Measurements from ENCODE around the gene YPEL2.
"Not testable (repeated sequence)": the region's sequence is repeated elsewhere in the genome, so short reads cannot be mapped to it uniquely, and the experiment has no call there.

YPEL2 gene

DNA sequence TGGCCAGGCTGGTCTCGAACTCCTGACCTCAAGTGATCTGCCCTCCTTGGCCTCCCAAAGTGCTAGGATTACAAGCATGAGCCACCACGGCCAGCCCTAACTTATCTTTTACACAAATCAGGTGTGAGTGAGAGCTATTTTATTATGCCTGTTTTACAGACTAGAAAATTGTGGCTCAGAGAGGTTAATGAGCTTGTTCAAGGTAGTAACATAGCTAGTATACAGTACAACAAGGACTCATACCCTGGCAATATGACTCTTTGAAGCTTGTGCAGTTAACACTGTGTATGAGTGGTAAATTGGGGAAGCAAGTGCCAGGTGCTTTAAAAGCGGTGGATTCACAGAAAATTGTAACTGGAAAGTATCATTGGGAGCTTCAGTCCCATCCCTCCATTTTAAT, 49.0 kb downstream of the YPEL2 start:
- DNase-seq = no peak

DNA sequence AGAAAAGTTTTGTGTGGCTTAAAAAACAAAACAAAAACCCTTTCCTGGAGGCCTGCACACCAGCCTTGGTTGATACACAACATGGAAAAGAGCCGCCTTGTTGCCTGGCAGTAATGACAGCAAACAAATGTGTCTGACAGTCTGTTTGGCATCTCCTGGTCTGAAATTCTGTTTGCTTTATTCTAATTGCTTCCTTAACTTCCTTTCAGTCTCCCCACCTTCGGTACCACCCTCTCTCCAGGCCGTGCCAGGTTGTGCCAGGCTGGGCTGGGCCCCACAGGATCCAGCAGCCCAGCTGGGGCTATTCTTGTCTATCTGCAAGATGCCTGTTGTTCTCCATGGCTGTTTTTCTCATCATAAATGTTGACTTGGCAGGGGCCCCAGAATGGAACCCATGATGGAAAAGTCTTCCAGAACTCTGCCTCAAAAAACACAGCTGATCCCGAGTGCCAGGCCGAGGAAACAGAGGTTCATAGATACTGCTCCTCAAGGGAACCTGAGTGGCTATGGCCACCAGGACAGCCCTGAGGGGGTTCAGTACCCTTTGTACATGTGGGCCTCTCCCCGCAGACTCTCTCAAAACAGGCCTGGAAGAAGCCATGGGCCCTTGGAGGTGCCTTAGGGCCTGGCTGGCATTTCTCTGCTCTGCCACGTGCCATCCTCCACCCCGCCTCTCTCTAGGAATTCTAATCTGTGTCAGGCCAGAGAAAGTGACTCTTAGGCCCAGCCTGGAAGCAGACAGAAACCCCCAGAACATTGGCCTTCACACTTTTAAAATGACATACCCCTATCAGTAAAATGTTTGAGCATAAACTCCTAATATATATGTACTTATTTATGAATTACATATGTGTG, 50.5 kb downstream of the YPEL2 start:
- DNase-seq = no peak

DNA sequence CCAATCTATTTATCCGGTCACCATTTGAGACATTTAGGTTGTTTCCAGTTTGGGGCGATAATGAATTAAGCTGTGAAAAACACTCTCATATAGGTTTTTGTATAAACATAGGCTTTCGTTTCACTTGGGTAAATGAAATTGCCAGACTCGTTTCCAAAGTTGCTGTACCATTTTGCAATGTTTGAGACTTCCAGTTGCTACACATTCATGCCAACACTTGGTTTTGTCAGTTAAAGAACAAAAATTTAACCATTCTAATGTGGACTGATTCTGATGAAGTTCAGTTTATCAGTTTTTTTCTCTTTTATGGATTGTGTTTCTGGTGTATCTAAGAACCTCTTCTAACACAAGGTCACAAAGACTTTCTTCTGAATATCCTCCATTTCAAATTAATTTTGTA, 52.4 kb downstream of the YPEL2 start:
- no peak for DNase-seq

DNA sequence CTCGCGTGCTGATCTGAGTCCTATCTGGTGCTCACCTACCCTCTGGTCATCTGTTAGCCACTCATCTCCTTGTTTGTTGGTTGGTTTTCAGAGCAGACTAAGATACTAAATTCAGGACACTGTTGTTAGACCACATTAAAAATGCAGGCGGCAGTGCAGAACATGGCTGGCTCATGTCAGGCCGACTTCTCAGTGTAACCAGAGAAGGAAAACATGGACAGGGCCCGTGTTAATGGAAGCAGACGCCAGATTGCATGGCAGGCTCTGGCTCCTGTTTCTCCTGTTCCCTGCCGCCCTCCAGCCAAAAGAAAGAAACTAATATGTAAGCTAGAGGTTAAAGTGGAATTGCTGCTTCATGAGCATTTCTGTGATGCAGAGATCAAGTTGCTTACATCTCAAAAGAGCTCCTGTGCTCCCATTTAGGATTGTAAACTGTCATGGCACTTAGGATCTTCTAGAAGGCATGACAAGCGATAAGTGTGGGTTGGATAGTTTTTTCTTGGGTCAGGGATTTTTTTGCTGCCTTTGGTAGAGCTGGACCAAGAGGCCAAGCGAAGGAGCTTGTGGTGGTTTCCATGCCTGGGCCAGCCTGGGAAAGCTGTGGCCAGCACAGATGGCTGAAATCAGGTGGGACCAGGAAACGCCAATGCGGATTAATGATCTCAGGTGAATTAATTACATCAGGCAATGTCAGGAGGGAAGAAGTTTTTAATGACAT, 56.1 kb downstream of the YPEL2 start:
- DNase-seq = no peak

DNA sequence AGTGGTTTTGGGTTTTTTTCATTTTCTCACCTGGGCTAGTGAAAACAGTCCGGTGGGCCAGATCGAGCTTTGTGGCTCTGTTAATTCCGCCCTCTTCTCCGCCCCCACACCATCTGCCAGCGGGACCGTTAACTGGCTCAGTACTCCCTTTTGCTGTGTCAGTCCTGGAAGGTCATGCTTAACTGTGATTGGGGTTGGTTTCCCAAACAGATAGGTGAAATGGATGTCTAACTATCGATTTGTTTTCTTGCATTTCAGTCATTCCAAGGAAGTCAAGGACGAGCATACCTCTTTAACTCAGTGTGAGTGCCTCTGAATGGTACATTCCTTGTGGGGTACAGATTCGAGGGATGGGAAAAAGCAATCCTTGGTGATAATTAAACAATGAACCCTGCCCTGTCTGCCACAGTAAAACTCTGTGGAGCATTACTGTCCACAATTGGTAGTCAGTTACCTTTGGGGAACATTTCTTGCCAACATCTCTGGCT, 56.7 kb downstream of the YPEL2 start:
- DNase-seq = no peak

DNA sequence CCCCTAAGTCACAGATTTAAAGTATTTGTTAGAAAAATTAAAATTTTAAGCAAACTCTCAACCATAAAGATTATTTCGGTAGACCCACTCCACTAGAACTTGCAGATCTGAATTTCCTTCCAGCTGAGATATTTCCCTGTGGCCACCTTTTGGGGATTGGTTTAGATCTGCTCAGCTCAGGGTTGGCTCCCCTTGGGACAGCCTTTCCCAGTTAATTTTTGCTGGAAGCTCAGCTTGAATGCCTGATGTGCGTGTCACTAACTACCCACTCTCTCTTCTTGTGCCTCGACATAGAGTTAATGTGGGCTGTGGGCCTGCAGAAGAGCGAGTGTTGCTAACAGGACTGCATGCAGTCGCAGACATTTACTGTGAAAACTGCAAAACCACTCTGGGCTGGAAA, 57.6 kb downstream of the YPEL2 start:
- no peak for DNase-seq

DNA sequence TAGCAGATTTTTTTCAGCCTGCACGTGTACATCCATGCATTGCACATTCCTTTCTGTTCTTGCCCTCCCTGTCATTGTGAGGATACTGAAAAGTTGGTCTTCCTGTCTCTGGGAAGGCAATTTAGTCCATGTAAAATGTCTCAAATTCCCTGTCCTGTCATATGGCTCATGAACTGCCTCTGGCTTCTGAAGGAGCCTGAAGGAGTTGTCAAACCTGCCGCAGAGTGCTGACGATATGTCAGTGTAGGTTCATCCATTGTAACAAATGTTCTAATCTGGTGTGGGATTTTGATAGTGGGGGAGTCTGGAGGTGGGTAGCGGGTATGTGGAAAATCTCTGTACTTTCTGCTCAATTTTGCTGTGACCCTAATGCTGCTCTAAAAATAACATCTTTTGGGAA, 59.6 kb downstream of the YPEL2 start:
- no peak for DNase-seq

DNA sequence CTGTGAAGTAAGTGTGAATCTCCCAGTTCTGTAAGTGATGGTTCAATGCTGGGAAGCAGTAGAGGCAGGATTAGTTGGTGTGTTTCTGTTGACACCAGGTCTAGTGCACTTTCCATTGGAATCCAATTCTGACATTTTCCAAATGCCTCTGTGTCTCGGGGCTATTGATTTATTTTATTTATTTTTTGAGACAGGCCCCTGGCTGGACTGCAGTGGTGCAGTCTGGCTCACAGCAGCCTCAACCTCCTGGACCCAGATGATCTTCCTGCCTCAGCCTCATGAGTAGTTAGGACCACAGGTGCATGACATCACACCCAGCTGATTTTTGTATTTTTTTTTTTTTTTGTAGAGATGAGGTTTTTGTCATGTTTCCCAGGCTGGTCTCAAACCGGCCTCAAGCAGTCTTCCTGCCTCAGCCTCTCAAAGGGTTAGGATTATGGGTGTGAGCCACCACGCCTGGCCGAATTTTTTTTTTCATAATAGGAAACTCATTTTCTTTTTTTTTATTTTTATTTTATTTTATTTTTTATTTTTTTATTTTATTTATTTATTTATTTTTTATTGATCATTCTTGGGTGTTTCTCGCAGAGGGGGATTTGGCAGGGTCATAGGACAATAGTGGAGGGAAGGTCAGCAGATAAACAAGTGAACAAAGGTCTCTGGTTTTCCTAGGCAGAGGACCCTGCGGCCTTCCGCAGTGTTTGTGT, 61.7 kb downstream of the YPEL2 start:
- no peak for DNase-seq

DNA sequence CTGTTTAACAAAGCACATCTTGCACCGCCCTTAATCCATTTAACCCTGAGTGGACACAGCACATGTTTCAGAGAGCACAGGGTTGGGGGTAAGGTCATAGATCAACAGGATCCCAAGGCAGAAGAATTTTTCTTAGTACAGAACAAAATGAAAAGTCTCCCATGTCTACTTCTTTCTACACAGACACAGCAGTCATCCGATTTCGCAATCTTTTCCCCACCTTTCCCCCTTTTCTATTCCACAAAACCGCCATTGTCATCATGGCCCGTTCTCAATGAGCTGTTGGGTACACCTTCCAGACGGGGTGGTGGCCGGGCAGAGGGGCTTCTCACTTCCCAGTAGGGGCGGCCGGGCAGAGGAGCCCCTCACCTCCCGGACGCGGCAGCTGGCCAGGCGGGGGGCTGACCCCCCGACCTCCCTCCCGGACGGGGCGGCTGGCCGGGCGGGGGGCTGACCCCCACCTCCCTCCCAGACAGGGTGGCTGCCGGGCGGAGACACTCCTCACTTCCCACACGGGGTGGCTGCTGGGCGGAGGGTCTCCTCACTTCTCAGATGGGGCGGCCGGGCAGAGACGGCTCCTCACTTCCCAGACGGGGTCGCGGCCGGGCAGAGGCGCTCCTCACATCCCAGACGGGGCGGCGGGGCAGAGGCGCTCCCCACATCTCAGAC, 62.4 kb downstream of the YPEL2 start:
- DNase-seq = not testable (repeated sequence)

DNA sequence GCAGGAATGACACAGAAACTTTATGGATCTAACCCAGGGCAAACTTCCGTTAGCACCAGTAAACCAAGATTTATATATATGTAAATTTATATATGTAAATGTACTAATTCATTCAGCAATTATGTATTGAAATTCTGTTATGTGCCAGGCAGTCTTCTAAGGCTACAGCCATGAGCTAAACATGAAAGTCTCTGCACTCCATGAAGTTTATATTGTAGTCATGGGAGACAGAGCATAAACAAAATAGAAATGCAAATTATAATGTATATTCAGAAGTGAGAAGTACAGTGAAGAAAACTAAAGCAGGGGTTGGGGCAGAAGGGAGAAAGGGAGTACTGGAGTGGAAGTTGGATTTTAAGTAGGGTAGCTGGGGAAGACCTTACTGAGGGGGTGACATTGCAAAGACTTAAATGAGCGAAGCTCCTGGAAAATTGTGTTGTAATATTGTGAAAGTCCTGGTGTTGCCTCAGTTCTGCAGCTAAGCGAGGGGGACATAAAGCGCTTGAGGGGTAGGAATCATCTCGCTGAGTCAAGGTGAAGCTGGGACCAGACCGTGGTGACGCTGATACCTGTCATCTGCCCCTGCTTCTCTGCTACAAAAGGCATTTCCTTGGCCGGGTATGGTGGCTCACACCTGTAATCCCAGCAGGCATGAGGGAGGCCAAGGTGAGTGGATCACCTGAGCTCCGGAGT, 64.8 kb downstream of the YPEL2 start:
- no peak for DNase-seq

DNA sequence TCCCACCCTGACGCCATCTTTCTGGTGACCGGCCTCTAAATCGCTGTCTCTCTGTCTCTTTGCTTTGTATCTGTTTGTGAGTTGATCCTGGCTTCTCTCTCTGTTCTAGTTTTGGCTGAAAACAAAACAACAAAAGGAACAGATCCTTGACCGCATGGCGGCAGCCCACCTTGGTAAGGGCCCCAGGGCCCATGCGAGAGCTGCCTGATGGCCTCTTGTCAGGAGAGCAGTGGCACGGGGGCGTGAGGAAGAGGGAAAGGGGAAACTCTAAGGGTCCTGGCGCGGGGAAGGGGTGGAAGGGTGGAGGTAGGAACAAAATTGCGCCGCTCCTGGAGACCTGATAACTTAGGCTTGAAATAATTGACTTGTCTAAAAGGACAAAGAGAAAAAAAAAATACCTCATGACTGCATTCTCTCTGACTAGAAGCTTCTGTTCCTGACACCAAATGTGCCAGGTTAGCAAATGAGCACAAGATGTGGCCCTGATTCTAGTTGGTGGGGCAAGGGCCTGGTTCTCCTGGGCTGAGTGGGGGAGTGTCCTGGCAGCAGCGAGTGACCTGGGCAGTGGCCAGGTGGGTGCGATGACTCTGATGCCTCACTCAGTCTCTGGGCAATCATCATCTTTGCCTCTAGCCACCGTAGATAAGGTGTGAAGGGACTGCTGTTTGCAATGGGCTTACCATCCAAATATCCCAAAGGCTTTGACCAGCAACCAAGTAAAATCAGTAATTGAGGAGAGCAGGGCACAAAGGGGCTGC, 66.0 kb downstream of the YPEL2 start:
- DNase-seq = no peak

DNA sequence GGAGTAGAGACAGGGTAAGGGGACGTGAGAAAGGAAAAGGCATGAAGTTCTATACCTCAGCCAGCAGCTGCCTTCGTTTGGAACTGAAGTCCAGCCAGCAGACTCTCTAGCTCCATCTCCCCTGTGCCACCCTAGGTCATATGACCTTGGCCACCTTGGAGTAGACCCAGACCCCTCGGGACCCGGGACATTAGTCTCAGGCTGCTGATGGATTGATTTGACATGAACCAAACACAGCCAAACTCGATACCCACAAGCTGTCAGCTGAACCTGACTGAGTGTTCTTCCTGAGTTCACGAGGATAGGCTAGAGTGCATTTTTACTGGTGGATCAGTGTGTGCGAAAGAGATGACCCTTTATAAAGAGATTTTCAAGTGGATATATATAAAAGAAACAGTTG, 68.5 kb downstream of the YPEL2 start:
- DNase-seq = no peak

DNA sequence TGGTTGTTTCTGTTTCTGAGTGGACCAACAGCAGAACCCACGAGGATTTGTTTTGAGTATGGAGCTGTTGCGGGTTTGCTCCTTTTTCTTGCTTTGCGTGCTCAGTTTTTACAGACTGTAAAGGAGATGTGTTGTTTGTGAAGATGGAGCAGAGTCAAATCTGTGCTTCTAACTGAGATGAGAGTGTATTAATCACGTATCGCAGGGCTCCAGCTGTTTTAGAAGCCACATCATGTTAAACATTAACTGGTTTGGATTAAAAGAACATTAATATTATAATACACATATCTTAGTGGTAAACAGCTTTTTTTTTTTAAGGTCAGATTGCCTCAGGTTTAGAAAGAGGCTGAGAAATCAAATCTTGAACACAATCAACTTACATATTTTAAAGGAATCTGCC, 69.4 kb downstream of the YPEL2 start:
- DNase-seq = no peak

DNA sequence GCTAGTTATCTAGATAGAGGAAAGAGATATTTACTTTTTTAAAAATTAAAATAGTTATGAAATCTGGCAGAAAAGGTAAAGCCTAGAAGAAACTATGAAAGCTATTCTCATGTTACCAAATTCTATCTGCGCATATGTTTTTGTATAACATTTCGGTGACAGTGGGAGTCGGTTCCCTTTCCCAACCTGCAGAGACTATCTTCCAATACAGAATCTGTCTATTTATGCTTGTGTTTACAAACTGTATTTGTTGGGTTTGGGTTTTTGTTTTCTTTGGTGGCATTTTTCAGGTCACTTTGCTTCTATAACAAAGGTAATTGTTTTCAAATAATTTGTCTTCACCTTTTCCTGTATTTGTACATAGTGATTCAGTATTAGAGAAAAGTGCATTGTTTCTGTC, 69.8 kb downstream of the YPEL2 start:
- no peak for DNase-seq

DNA sequence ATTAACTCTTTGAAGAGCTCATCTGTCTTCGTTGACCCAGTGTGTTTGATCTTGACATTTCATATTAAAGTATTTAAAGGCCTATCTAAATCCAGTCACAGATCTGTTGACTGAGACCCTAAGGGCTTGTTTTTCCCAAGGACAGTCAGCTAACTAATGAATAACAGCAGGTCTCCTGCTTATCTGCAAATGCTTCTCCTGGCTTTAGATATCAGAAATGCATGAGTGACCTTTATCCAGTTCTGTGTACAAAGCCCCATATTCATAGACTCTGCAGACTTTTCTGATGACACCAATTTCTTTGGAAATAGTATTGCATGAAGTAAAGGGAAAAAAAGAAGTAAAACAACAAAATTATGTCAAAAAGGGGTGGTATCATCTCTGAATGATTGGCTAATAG, 70.3 kb downstream of the YPEL2 start:
- DNase-seq = no peak

DNA sequence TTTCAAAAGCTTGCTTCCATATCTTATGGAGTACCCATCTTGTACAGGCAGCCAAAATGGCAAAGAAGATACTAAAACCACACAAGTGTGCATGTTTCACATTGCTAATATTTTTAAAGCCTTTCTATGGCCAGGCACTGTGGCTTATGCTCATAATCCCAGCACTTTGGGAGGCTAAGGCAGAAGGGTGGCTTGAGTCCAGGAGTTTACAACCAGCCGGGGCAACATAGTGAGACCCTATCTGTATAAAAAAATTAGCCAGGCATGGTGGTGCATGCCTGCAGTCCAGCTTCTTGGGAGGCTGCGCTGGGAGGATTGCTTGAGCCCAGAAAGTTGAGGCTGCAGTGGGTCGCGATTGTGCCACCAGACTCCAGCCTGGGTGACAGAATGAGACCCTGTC, 71.3 kb downstream of the YPEL2 start:
- no peak for DNase-seq

DNA sequence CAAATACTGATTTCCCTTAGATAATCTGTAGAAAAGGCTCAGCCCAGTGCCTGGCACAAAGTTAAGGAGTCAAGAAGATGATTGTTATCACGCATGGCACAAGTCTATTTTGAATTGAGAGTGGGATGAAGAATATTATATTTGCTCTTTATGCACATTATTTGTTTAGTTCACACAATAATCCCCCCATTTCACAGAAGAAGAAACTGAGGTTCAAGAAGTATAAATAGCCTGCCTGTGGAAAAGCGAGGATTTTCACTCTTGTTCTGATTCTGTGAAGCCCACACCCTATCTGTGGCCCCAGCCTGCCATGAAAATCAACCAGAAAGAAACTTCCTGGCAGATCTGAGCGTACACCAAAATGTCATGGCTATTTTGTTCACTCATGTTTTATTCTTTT, 73.0 kb downstream of the YPEL2 start:
- DNase-seq = no peak

DNA sequence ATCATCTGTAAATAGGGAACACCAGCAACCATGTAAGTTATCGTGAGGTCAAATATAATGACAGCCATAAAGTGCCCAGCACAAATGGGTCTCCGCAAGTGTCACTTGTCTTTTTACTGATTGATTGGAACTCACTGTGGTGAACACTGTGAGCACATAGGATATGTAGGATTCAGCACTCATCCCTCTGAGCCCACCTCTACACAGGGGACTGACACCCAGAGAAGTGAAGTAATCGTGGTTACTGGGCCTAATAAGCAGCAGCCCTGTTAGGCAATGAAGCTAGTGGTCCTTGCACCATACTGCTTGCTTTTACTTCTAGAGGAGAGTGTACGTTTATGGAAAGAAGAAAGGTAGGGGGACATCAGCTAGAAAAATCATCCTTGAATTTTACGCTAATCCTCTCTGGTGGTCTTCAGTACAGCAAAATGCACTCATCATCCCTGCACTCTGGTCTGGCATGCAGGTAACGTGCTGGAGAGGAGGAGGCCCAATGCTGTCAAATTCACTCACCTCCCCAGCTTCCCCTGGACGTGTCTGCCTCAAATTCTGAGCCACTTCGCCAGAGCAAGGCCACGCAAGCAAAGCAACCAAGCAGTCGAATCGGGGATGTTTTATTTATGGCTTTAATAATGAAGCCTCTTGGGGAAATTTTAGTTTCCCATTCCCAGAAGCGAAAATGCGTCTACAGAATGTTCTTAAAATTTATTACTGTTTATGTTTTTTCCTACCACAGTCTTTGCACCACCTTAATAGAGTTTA, 74.7 kb downstream of the YPEL2 start:
- no peak for DNase-seq

DNA sequence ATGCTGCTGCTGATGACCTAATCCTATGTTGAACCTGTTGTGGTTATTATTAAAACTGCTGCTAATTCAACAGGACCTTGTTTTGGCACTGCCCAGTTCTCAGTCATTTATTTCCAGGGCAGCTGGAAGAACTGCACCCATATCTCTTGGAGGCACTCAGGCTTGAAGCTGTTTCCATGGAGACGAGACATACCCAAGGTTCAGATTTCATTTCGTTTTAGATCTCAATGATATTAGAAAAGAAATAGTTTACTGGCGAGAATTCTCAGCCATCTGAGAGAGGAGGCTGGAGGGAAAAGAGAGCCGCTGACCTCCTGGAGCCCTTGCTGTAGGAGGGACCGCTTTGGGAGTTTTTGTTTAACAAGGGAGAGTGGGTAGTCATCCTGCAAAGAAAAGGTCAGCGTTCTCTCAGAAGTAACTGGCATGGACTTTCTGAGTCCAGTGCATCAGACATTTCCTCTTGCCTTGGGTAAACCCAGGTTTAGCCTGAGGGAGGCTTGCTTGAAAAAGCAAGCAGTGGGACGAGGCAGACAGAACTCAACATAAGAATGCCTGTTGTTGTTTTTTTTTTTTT, 75.4 kb downstream of the YPEL2 start:
- DNase-seq = no peak

DNA sequence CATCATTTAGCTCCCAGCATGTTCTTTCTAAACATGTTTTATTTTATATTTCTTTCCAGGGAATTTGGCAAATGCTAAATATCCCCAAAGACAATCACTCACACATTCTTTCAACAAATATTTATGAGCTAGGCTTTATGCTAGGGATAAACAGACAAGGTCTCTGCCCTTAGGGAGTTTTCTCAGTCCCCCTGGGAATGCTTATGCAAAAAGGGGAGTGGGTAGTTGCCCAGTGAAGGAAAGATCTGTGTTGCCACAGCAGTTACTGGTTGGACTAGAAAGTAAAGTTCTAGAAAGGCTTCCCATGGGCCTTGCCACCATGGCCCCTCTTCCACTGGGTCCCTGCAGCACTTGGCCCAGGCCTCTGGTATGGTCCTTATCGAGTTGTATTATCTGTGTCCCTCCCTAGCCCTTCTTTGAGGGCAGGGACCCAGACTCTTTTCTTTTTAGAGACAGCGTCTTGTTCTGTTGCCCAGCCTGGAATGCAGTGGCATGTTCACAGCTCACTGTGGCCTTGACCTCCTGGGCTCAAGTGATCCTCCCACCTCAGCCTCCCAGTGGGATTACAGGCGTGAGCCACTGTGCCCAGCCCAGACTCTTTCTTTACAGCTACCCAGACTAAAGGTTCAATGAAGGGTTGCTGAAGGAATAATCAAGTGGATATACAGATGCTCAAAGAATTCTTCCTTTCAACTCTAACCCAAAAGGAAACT, 78.0 kb downstream of the YPEL2 start:
- no peak for DNase-seq

Measured in activated gamma-delta T cell treated with Interleukin-2 at 50 U/mL for 16 hours (primary cell).